Adrenal gland (tissue), 12 donors: ENCODE data around the gene AMZ2. TPM values are rescaled to one million over a fixed set of nuclear protein-coding genes. Genes with fewer than 3 reads are reported as not detected.
"Not testable (repeated sequence)": the region's sequence is repeated elsewhere in the genome, so short reads cannot be mapped to it uniquely, and the experiment has no call there.

Experiments used
- DNase-seq, 7 donors: peaks; one replicate each; pipeline ENCODE4 v3.0.0-alpha.2; 2019 to 2020
- H3K27ac ChIP-seq, 5 donors: fragments of 200-600 bp; sonication (generic) in 4 of 5; 1 replicate in 3 of 5; 2 replicates in 2 of 5; pipeline versions ENCODE4 v1.5.1 to v1.8.0; 2016 to 2020; ENCODE audit warnings: mild to moderate bottlenecking in 1 of 5
- H3K27me3 ChIP-seq: fragments of 200-600 bp; 2 replicates; pipeline ENCODE4 v1.8.0; 2021
- H3K36me3 ChIP-seq, 2 donors: fragments of 200-600 bp; replicated peaks in 1 of 2; 1 replicate in 1 of 2; 2 replicates in 1 of 2; pipeline versions ENCODE4 v1.5.1 to v1.8.0; 2018 to 2022
- H3K4me1 ChIP-seq, 2 donors: fragments of 200-600 bp; replicated peaks in 1 of 2; 1 replicate in 1 of 2; 2 replicates in 1 of 2; pipeline versions ENCODE4 v1.5.1 to v1.8.0; 2018 to 2021
- H3K4me3 ChIP-seq, 4 donors: fragments of 200-600 bp; sonication (generic) in 3 of 4; one replicate each; pipeline ENCODE4 v1.5.1; 2016 to 2018
- H3K9me3 ChIP-seq, 3 donors: fragments of 200-600 bp; sonication (generic) in 1 of 3; replicated peaks in 1 of 3; 1 replicate in 2 of 3; 2 replicates in 1 of 3; pipeline versions ENCODE4 v1.5.1 to v1.8.0; 2016 to 2021
- POLR2A ChIP-seq, 2 donors: fragments of 450-650 bp; IDR thresholded peaks; one replicate each; pipeline ENCODE4 v1.6.1; 2017; ENCODE audit warnings: antibody characterized with exemption in 2 of 2, mild to moderate bottlenecking in 2 of 2, moderate library complexity in 1 of 2
- WGBS, 4 donors: extraction: QIAGEN DNeasy Blood & Tissue Kit in 2 of 4; methylation state at CpG; one replicate each; pipeline versions ENCODE4 v1.1.5 to v1.1.7; 2013 to 2017; 5-methylcytosine and 5-hydroxymethylcytosine counted together
- intact Hi-C, 2 donors: fragments of 100-400 bp; cut with DNase I; formaldehyde crosslinking; loops; one replicate each; pipeline versions ENCODE4 v1.14.1 to v1.15.0; 2022 to 2023
- polyA plus RNA-seq, 3 donors: library from polyadenylated mRNA; stranded (reverse); fragments of 200-250 nt in 2 of 3; fragments of 350-450 nt in 1 of 3; fragmentation: Illumina TruSeq in 1 of 3; extraction: RNeasy Lipid Tissue Mini Kit (QIAGEN cat#74804) in 1 of 3; gene quantifications; one replicate each; pipeline ENCODE4 v1.2.3, GENCODE V29; 2013 to 2014
- total RNA-seq, 9 donors: library from RNA; depleted of rRNA in 4 of 9; stranded (reverse); fragments of >200 nt in 4 of 9; fragments of 120-200 nt in 1 of 9; fragmentation: NEBNext Ultra II Directional in 1 of 9; extraction: Animal tissue kit (Norgen Biotek cat#: 25700) in 1 of 9; gene quantifications; one replicate each; pipeline versions ENCODE4 v1.1.0 to v1.2.4, GENCODE V29; 2013 to 2023
- TF ChIP-seq, protein P1 (sequence below), 6 experiments: fragments of 450-650 bp in 4 of 6; fragments of 200-600 bp in 2 of 6; sonication (generic) in 1 of 6; IDR thresholded peaks; 1 replicate in 5 of 6; 2 replicates in 1 of 6; pipeline versions ENCODE4 v1.5.1 to v1.8.0; 2016 to 2021; ENCODE audit warnings: antibody characterized with exemption in 6 of 6, mild to moderate bottlenecking in 2 of 6, moderate library complexity in 1 of 6
- donor health status: healthy with polysubstance abuse.
- donor health status: Bipolar disorder and iron deficiency.
- donor health status: DM: yes; HTN: yes; CAD: no.
- donor health status: DM: no; HTN: no; CAD: no.
- donor health status: DM: no; HTN: no; CAD: no.
- donor health status: DM: yes; HTN: yes; CAD: no.

AMZ2 gene
- total and polyA plus RNA-seq, 12 donors, result 55.5 to 135 (median 83.1) TPM

DNA sequence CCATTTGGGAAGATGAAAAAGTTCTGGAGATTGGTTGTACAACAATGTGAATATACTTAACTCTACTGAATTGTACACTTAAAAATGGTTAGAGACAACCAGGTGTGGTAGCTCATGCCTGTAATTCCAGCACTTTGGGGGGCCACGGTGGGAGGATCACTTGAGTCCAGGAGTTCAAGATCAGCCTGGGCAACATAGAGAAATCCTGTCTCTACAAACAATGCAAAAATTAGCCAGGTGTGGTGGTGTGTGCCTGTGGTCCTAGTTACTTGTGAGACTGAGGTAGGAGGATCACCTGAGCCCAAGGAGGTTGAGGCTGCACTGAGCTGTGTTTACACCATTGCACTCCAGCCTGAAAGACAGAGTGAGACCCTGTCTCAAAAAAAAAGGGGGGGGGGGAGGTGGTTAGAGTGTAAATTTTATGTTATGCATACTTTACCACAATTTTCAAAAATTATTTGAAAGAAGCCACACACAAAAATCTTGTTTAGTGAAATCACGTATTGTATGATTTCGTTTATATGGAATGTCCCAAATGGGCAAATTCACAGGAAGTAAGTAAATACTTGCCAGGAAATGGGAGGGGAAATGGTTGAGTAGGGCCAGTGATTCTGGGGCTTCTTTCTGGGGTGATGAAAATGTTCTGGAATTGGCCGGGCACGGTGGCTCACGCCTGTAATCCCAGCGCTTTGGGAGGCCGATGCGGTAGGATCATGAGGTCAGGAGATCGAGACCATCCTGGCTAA is 37.1 kb upstream of the AMZ2 start:
- intact Hi-C loops, result no loop called here
- no peaks in the 10 kb centered on the region for H3K27me3 ChIP-seq
- no peak overlapping the region for H3K4me3 ChIP-seq
- H3K36me3 ChIP-seq, result no peaks in the 10 kb centered on the region
- WGBS, 4 donors, result 90 to 96% (median 93%) methylated on average over 10 of the region's 10 CpGs
- DNase-seq, result no peak
- no peak overlapping the region for H3K27ac ChIP-seq
- TF ChIP-seq, protein P1, sequence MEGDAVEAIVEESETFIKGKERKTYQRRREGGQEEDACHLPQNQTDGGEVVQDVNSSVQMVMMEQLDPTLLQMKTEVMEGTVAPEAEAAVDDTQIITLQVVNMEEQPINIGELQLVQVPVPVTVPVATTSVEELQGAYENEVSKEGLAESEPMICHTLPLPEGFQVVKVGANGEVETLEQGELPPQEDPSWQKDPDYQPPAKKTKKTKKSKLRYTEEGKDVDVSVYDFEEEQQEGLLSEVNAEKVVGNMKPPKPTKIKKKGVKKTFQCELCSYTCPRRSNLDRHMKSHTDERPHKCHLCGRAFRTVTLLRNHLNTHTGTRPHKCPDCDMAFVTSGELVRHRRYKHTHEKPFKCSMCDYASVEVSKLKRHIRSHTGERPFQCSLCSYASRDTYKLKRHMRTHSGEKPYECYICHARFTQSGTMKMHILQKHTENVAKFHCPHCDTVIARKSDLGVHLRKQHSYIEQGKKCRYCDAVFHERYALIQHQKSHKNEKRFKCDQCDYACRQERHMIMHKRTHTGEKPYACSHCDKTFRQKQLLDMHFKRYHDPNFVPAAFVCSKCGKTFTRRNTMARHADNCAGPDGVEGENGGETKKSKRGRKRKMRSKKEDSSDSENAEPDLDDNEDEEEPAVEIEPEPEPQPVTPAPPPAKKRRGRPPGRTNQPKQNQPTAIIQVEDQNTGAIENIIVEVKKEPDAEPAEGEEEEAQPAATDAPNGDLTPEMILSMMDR (IDR thresholded peaks at IDR 0.05), result no peak
- no peak for TF ChIP-seq POLR2A (IDR thresholded peaks at IDR 0.05)
- H3K4me1 ChIP-seq, result no peaks in the 10 kb centered on the region
- H3K9me3 ChIP-seq, result no peaks in the 10 kb centered on the region

DNA sequence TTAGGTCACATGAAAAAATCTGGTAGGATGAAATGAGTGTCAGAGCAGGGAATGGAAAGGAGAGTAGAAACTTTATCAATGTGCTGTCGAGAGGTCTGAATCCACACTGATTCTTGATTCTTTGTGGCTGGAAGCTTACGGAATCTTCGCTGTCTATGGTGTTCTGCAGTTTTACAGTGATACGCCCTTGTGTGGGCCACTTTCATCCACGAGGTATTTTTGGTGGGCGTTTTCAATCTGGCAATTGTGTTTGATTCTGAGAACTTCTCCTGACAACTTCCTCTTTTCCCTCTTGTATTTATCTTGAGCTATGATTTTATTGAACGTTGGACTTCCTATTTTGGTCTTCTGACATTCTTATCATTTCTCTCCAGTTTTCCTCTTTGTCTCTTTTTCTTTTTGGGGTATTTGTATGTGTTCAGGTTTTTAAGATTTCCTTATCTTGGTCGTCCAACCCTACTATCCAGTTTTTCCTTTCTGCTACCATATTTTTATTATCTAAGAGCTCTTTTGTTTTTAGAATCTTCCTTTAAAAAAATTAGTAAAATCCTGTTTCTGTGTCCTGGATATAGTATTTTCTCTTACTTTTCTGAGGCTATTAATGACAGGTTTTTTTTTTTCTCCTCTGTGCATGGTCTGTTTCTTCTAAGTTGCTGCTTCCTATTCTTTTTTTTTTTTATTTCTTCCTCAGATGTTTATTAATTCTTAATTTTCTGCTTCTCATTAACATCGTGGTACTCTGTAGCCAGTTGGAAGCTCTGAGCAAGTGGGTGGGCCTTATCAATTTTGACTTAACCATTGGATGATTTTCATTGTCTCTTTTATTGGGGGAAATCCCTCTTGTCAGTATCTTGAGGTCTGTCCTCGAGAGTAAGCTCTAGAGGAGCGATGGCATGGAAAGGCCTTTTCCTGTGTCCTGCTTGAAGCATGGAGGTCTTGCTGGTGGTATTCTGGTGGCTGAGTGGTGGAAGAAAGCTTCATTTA is 34.1 kb upstream of the AMZ2 start:
- 65 to 78% (median 72%) methylated on average over 11 of the region's 11 CpGs for WGBS, 4 donors
- DNase-seq, intact Hi-C loops, H3K4me1 ChIP-seq, H3K4me3 ChIP-seq, H3K36me3 ChIP-seq, H3K27ac ChIP-seq, H3K9me3 ChIP-seq, H3K27me3 ChIP-seq: not testable (repeated sequence)

DNA sequence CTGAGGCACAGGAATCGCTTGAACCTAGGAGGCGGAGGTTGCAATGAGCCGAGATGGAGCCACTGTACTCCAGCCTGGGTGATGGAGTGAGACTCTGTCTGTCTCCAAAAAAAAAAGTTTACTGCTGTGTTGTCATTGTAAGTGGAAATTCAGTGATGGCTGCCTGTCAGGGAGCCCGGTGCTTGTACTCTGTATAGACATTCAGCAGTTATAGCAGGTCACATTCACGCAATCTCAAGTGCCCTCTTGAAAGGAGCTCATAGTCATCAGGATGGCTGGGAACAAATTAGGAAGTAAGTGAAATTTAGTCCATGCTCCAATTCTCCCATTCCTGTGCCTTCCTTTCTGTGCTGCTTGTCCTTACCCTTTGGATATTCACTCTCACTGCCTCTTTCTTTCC is 32.4 kb upstream of the AMZ2 start:
- H3K4me1 ChIP-seq, H3K36me3 ChIP-seq, H3K27ac ChIP-seq, H3K27me3 ChIP-seq, H3K9me3 ChIP-seq, DNase-seq, intact Hi-C loops, H3K4me3 ChIP-seq: not testable (repeated sequence)
- 89 to 94% (median 92%) methylated on average over 1 to 5 of the region's 5 CpGs for whole genome bisulfite sequencing, 4 donors

DNA sequence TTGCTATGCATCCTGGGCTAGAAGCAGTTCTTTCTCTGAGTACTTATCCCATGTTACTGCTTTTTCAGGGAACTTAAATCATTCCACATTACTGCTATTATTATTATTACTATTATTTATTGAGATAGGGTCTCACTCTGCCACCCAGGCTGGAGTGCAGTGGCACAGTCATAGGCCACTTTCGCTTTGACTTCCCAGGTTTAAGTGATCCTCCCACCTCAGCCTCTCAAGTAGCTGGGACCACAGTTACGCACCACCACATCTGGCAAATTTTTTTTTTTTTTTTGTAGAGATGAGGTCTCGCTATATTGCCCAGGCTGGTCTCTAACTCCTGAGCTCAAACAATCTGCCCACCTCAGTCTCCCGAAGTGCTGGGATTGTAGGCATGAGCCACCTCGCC is 28.4 kb upstream of the AMZ2 start:
- intact Hi-C loops, DNase-seq, H3K4me3 ChIP-seq, H3K4me1 ChIP-seq, H3K27me3 ChIP-seq, H3K9me3 ChIP-seq, H3K27ac ChIP-seq, H3K36me3 ChIP-seq: not testable (repeated sequence)
- 96 to 98% (median 97%) methylated on average over 5 of the region's 5 CpGs for WGBS, 4 donors

DNA sequence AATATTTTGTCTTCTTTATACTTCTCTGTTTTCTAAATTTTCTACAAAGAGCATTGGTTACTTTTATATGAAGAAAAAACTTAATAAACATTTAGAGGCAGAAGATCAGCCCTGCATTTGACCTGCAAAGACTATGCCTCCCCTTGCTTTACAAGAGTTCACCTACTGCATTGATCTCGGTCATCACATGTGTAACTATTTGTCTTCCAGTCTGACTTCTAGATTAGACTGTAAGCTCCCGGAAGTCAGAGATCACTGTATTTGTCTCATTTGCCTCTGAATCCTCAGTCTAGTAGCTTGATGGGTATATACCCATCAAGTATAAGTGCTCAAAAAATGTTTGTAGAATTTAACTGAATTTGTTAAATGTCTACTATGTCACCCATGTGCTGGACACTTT is 27.7 kb upstream of the AMZ2 start:
- H3K27me3 ChIP-seq, intact Hi-C loops, DNase-seq, H3K9me3 ChIP-seq, H3K27ac ChIP-seq, H3K4me1 ChIP-seq, H3K36me3 ChIP-seq, H3K4me3 ChIP-seq: not testable (repeated sequence)
- 90 to 100% (median 97%) methylated on average over 2 of the region's 2 CpGs for WGBS, 4 donors

DNA sequence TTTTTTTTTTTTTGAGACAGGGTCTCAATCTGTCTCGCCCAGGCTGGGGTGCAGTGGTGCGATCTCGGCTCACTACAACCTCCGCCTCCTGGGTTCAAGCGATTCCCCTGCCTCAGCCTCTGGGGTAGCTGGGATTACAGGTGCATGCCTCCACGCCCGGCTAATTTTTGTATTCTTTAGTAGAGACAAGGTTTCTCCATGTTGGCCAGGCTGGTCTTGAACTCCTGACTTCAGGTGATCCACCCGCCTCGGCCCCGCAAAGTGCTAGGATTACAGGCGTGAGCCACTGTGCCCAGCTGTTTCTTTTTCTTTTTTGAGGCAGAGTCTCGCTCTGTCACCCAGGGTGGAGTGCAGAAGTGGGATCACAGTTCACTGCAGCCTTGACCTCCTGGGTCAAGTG is 27.1 kb upstream of the AMZ2 start:
- intact Hi-C loops, H3K9me3 ChIP-seq, DNase-seq, H3K36me3 ChIP-seq, H3K27me3 ChIP-seq, H3K4me3 ChIP-seq, H3K27ac ChIP-seq, H3K4me1 ChIP-seq: not testable (repeated sequence)
- 93 to 99% (median 94%) methylated on average over 12 of the region's 12 CpGs for WGBS, 4 donors
